NOMO-1 treated with DMSO at 0.1 percent for 48 hours (cell line): Measurements from ENCODE around the gene SEM1.
"Not testable (repeated sequence)": the region's sequence is repeated elsewhere in the genome, so short reads cannot be mapped to it uniquely, and the experiment has no call there.

ENCODE experiments used
- DNase-seq: peaks from one replicate; lab custom pipeline; 2025; ENCODE audit not compliant: unreplicated experiment; lab: John Stamatoyannopoulos, UW

SEM1 gene

GRCh38 chr7:96707901-96708774 lies 1.5 kb downstream of the SEM1 start:
- no peak for DNase-seq

- no peak for DNase-seq
Observed at GRCh38 chr7:96701258-96701657, 8.4 kb downstream of the SEM1 start.

- no peak for DNase-seq
Observed at GRCh38 chr7:96700516-96700915, 9.1 kb downstream of the SEM1 start.

- DNase-seq, result no peak
Observed at GRCh38 chr7:96699219-96699871, 10.3 kb downstream of the SEM1 start.

GRCh38 chr7:96698449-96698848 lies 11.2 kb downstream of the SEM1 start:
- DNase-seq, result not testable (repeated sequence)

GRCh38 chr7:96697822-96698221 lies 11.8 kb downstream of the SEM1 start:
- no peak for DNase-seq

GRCh38 chr7:96695581-96695980 lies 14.1 kb downstream of the SEM1 start:
- DNase-seq, result no peak

GRCh38 chr7:96694082-96694481 lies 15.6 kb downstream of the SEM1 start:
- DNase-seq, result no peak

- DNase-seq, result peak; percentile 90
Observed at GRCh38 chr7:96691702-96692101, 17.9 kb downstream of the SEM1 start.

- no peak for DNase-seq
Observed at GRCh38 chr7:96689414-96689813, 20.2 kb downstream of the SEM1 start.

GRCh38 chr7:96686305-96686704 lies 23.3 kb downstream of the SEM1 start:
- DNase-seq, result peak; percentile 93

GRCh38 chr7:96685755-96686154 lies 23.9 kb downstream of the SEM1 start:
- peak; percentile 75 for DNase-seq

- peak; percentile 52 for DNase-seq
Observed at GRCh38 chr7:96685353-96685752, 24.3 kb downstream of the SEM1 start.

- no peak for DNase-seq
Observed at GRCh38 chr7:96679886-96680285, 29.8 kb downstream of the SEM1 start.

- no peak for DNase-seq
Observed at GRCh38 chr7:96676919-96677318, 32.7 kb downstream of the SEM1 start.

- no peak for DNase-seq
Observed at GRCh38 chr7:96675548-96675947, 34.1 kb downstream of the SEM1 start.

GRCh38 chr7:96674565-96674964 lies 35.1 kb downstream of the SEM1 start:
- DNase-seq, result no peak

- DNase-seq, result no peak
Observed at GRCh38 chr7:96671854-96672253, 37.8 kb downstream of the SEM1 start.

- DNase-seq, result no peak
Observed at GRCh38 chr7:96670338-96671289, 39.0 kb downstream of the SEM1 start.

- no peak for DNase-seq
Observed at GRCh38 chr7:96669812-96670211, 39.8 kb downstream of the SEM1 start.

- DNase-seq, result no peak
Observed at GRCh38 chr7:96667026-96667425, 42.6 kb downstream of the SEM1 start.
